Activated CD8-positive, alpha-beta memory T cell treated with anti-CD3 and anti-CD28 coated beads, Interleukin-2, amount 50 U/mL, for 1 hour (primary cell): Measurements from ENCODE around the gene HTR3C.

Source experiments
- DNase-seq: peaks from one replicate; pipeline ENCODE4 v3.0.0-alpha.2; 2020; ENCODE audit errors: extremely low read depth

Gene HTR3C

GRCh38 chr3:184092199-184092598, 39.4 kb downstream of the HTR3C start:
- DNase-seq = no peak

DNA sequence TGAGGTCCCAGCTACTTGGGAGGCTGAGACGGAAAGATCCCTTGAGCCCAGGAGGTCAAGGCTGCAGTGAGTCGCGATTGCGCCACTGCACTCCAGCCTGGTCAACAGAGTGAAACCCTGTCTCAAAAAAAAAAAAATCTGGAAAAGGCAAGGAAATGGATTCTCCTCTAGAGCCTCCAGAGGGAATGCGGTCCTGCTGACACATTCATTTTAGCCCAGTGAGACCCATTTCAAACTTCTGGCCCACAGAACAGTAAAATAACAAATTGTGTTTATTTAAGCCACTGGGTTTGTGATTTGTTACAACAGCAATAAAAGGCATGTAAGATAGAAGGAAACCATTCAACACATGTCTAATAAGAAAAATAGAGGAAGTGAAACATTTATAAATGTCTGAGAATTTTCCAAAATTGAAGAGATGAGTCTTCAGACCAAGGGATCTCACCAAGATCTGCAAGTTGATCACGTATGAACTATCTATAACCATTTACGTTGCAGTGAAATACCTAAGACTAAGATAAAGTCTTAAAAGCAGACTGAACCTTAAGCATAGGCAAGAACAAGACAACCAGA, 44.0 kb downstream of the HTR3C start, which contains the start of gene HTR3E:
TSS of gene HTR3E (plus strand) at position 254 of the 573 bp plus-strand sequence. CDS start 466 bp downstream, outside the sequence.
- no peak for DNase-seq

- no peak for DNase-seq
These were observed 44.7 kb downstream of the HTR3C start for GRCh38 chr3:184097556-184097955.

DNA sequence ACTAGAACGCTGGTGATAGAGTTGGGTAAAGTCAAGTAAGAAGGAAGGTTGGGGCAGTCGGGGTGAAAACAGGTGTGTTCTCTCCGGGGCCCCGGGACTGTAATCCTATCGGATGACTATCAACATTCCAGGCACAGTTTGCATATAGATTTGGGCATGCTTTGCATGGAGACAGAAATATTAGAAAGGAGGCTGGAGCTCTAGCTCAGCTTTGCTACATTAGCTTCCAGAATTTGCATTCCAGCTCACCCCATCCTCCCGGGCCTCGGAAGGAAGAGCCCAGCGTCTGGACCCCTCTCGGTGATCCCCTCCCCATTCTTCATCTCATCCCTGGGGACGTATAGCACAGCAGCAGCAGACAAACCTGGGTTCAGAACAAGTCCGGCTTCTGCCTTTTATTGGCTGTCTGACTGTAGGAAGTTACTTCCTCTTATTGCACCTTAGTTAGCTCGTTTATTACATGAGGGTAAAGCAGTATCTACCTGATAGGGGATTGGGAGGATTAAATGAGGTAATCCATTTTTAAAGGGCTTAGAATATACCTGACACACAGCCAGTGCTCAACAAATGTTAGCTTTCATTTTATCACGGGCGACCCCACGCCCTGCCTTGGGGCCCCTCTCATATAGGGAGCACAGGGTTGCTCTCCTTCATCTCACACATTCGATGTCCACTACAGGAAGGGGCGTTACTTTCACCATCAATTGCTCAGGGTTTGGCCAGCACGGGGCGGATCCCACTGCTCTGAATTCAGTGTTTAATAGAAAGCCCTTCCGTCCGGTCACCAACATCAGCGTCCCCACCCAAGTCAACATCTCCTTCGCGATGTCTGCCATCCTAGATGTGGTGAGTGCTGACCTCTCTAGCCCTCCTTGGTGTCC, 47.2 kb downstream of the HTR3C start:
- no peak for DNase-seq
